Measurements from ENCODE around the gene TMEM231. TPM values are rescaled to one million over a fixed set of nuclear protein-coding genes. Genes with fewer than 3 reads are reported as not detected.

The TMEM231 gene
- total RNA-seq, 1 experiment from 2014 or later = 3.4 TPM

DNA sequence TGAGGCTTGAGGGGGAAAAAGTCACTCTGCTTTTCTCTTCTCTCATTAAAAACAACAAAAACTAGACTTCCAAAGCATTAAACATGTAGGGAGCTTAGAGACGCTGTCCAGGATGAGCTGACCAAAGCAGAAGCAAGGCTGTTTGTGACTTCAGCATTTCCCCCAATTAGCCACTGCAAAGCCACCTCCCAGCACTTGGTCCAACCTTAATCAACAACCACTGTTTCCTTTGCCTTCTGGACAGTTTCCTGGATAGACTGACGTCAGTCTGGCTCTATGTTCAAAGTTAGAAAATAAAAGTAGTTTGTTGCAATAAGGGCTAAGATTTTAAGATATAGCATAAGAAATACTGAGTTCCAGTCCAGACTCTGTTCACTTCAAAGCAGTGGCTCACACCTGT, 3.1 kb downstream of the TMEM231 start:
- Histone ChIP-seq H3K27me3 (ENCODE audit: insufficient read depth, low read length) (no peaks in the 10 kb centered on the region), H2BK5ac (ENCODE audit: insufficient read length, low read length) (no peak overlapping the region), H3K79me1 (ENCODE audit: insufficient read depth, low read depth, low read length, poor library complexity, severe bottlenecking) (no peaks in the 10 kb centered on the region), H3K27ac (ENCODE audit: insufficient read length, low read depth, low read length) (no peak overlapping the region), H3K56ac (ENCODE audit: insufficient read length, low read depth, low read length) (no peak overlapping the region), H4K20me1 (ENCODE audit: control insufficient read depth, insufficient read depth, insufficient read length) (no peaks in the 10 kb centered on the region), H2BK120ac (ENCODE audit: low read depth, low read length, poor library complexity, severe bottlenecking) (no peak overlapping the region), H3K4ac (ENCODE audit: low read depth, low read length) (no peak overlapping the region), H3K9me3 (ENCODE audit: control insufficient read depth, low read depth, low read length) (no peaks in the 10 kb centered on the region), H2BK12ac (ENCODE audit: insufficient read length, low read depth, low read length) (no peak overlapping the region), H4K91ac (ENCODE audit: insufficient read length, low read depth, low read length) (no peak overlapping the region), H4K5ac (ENCODE audit: insufficient read length, low read depth, low read length) (no peak overlapping the region), H3K4me2 (ENCODE audit: insufficient read depth, insufficient read length, low read length) (no peak overlapping the region), H3K18ac (ENCODE audit: insufficient read length, low read depth, low read length) (no peak overlapping the region), H3K23me2 (ENCODE audit: insufficient read length, low read depth, low read length, poor library complexity, severe bottlenecking) (peaks cover 8% of the 10 kb centered on the region), H3K23ac (ENCODE audit: insufficient read length, low read depth, low read length) (no peak overlapping the region), H4K8ac (replicated peaks; ENCODE audit: insufficient read length, low read depth, low read length) (no peak overlapping the region), H3K9ac (ENCODE audit: extremely low read depth, insufficient read length, low read length) (no peak overlapping the region), H3K4me1 (ENCODE audit: insufficient read depth, low read length) (peaks cover 2% of the 10 kb centered on the region; the same call in 1 of the 2 replicates), H2AK5ac (ENCODE audit: insufficient read length, low read length) (no peak overlapping the region), H2BK20ac (ENCODE audit: low read depth, low read length, poor library complexity, severe bottlenecking) (no peak overlapping the region), H3T11ph (ENCODE audit: low read length) (no peak overlapping the region), H3K79me2 (ENCODE audit: insufficient read depth, low read length) (no peaks in the 10 kb centered on the region), H2BK15ac (ENCODE audit: low read depth, low read length) (no peak overlapping the region), H2AFZ (ENCODE audit: low read length) (no peak overlapping the region), H3K14ac (ENCODE audit: insufficient read depth, low read length) (no peak overlapping the region)
- Mint-ChIP-seq H3K4me3 (no peak overlapping the region), H3K27ac (0 out of 7 replicates have a peak overlapping the region, but pooled peaks of 1 of the 3 experiments have one; percentile 4), H3K36me3 (ENCODE audit: insufficient read depth in 1 of 3, low read depth in 3 of 3) (no peaks in the 10 kb centered on the region), H3K4me1 (peaks cover 13 to 18% of the 10 kb centered on the region in 2 experiments), H3K27me3 (ENCODE audit: low read depth) (peaks cover 4% of the 10 kb centered on the region), H3K9me3 (no peaks in the 10 kb centered on the region)
- TF ChIP-seq, protein P1, sequence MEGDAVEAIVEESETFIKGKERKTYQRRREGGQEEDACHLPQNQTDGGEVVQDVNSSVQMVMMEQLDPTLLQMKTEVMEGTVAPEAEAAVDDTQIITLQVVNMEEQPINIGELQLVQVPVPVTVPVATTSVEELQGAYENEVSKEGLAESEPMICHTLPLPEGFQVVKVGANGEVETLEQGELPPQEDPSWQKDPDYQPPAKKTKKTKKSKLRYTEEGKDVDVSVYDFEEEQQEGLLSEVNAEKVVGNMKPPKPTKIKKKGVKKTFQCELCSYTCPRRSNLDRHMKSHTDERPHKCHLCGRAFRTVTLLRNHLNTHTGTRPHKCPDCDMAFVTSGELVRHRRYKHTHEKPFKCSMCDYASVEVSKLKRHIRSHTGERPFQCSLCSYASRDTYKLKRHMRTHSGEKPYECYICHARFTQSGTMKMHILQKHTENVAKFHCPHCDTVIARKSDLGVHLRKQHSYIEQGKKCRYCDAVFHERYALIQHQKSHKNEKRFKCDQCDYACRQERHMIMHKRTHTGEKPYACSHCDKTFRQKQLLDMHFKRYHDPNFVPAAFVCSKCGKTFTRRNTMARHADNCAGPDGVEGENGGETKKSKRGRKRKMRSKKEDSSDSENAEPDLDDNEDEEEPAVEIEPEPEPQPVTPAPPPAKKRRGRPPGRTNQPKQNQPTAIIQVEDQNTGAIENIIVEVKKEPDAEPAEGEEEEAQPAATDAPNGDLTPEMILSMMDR (conservative IDR thresholded peaks at IDR 0.05) = no peak
- no peak for DNase-seq
- no CpG with 5 or more reads among the region's 2 CpGs for WGBS (ENCODE audit: extremely low coverage, insufficient read length, low lambda C conversion rate)
